HUES64 (cell line): ENCODE measurements around the gene NUCB1.
"Not testable (repeated sequence)": the region's sequence is repeated elsewhere in the genome, so short reads cannot be mapped to it uniquely, and the experiment has no call there.

ENCODE experiments used
- H3K27ac ChIP-seq: 2 replicates; pipeline ENCODE4 v1.7.0; 2013; ENCODE audit warnings: low read depth, low read length, inconsistent platforms
- H3K27me3 ChIP-seq: 2 replicates; pipeline ENCODE4 v1.6.1; 2013; ENCODE audit warnings: mild to moderate bottlenecking, low read length; ENCODE audit not compliant: insufficient read depth
- H3K36me3 ChIP-seq: 2 replicates; pipeline ENCODE4 v1.6.1; 2013; ENCODE audit warnings: mild to moderate bottlenecking, low read length; ENCODE audit not compliant: insufficient read depth
- H3K4me1 ChIP-seq: 2 replicates; pipeline ENCODE4 v1.6.1; 2013; ENCODE audit warnings: mild to moderate bottlenecking, low read length, moderate library complexity; ENCODE audit not compliant: insufficient read depth
- H3K4me3 ChIP-seq: 2 replicates; pipeline ENCODE4 v1.5.1; 2013; ENCODE audit warnings: mild to moderate bottlenecking, low read length, moderate library complexity
- H3K9ac ChIP-seq: 2 replicates; pipeline ENCODE4 v1.6.1; 2013; ENCODE audit warnings: mild to moderate bottlenecking, low read depth, low read length
- H3K9me3 ChIP-seq: 2 replicates; pipeline ENCODE4 v1.6.1; 2013; ENCODE audit warnings: low read depth, low read length; ENCODE audit not compliant: insufficient read depth
- WGBS: fragments of 150-250, 120-280 bp; methylation state at CpG from one replicate; pipeline ENCODE4 v1.1.7; 2013; ENCODE audit warnings: missing lambda C conversion rate; 5-methylcytosine and 5-hydroxymethylcytosine counted together

The NUCB1 gene

GRCh38 chr19:48910803-48911202 lies 10.7 kb downstream of the NUCB1 start:
- Histone ChIP-seq H3K27me3 (no peaks in the 10 kb centered on the region), H3K4me1 (no peaks in the 10 kb centered on the region), H3K9ac (no peak overlapping the region), H3K9me3 (no peaks in the 10 kb centered on the region), H3K27ac (no peak overlapping the region), H3K36me3 (peaks cover 75% of the 10 kb centered on the region), H3K4me3 (no peak overlapping the region)
- WGBS: 94% methylated on average over 2 of the region's 2 CpGs

DNA sequence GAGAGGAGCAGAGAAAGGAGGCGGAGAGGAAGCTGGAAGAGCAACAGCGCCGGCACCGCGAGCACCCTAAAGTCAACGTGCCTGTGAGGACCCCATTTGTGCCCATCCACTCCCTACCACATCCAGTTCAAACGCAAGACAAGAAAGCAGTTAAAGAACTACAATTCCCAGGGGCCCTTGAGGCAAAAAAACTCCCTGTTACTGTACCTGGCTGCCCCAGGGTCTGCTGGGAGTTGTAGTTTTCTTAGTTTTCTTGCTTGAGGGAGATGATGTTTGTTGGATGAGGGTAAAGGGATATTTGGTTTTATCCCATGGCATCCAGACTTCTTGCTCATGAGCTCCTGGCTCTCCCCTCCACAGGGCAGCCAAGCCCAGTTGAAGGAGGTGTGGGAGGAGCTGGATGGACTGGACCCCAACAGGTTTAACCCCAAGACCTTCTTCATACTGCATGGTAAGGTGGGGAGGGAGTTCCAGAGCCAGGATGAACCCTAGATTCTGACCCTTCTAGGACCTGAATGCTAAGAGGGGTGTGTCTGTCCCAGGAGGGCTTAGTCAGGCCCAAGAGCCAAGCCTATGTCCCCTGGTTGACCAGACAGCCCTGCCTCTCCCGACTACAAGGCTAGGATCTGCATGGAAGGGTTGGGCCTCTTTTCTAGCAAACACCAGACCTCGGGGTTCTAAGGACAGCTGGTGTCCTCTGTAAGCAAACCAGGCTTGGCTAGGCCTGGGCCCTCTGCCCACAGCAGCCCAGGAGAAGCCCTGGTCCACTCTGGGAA lies 13.2 kb downstream of the NUCB1 start:
- 95% methylated on average over 9 of the region's 9 CpGs for WGBS
- no peaks in the 10 kb centered on the region for H3K4me1 ChIP-seq
- H3K27ac ChIP-seq: no peak overlapping the region
- no peak overlapping the region for H3K4me3 ChIP-seq
- H3K36me3 ChIP-seq: peaks cover 68% of the 10 kb centered on the region
- H3K27me3 ChIP-seq: no peaks in the 10 kb centered on the region
- H3K9me3 ChIP-seq: no peaks in the 10 kb centered on the region
- no peak overlapping the region for H3K9ac ChIP-seq

DNA sequence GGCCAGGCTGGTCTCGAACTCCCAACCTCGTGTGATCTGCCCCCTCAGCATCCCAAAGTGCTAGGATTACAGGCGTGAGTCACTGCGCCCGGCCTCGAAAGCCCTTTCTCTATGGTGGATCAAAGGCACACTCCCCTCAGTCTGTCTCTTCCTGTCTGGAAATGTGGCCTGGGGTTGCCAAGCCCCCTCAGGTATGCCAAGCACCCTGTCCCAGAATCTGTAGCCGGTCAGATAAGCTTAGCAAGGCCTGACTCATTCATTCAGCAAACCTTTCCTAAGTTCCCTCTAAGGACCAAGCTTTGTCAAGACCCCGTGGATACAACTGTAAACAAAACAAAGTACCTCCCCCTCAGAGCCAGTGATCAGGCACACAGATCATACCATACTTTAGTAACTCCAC lies 14.1 kb downstream of the NUCB1 start:
- no peaks in the 10 kb centered on the region for H3K27me3 ChIP-seq
- no peak overlapping the region for H3K9ac ChIP-seq
- no peaks in the 10 kb centered on the region for H3K4me1 ChIP-seq
- H3K9me3 ChIP-seq: no peaks in the 10 kb centered on the region
- WGBS: 97% methylated on average over 8 of the region's 8 CpGs
- H3K36me3 ChIP-seq: peaks cover 70% of the 10 kb centered on the region
- no peak overlapping the region for H3K27ac ChIP-seq
- H3K4me3 ChIP-seq: no peak overlapping the region

GRCh38 chr19:48915757-48916156 lies 15.6 kb downstream of the NUCB1 start:
- no peaks in the 10 kb centered on the region for H3K27me3 ChIP-seq
- no peak overlapping the region for H3K9ac ChIP-seq
- no peaks in the 10 kb centered on the region for H3K4me1 ChIP-seq
- H3K27ac ChIP-seq: no peak overlapping the region
- no peaks in the 10 kb centered on the region for H3K9me3 ChIP-seq
- H3K36me3 ChIP-seq: peaks cover 67% of the 10 kb centered on the region
- WGBS: 87% methylated on average over 7 of the region's 8 CpGs
- H3K4me3 ChIP-seq: no peak overlapping the region

- Histone ChIP-seq H3K4me1 (no peaks in the 10 kb centered on the region), H3K4me3 (no peak overlapping the region), H3K27me3 (no peaks in the 10 kb centered on the region), H3K27ac (no peak overlapping the region), H3K9ac (no peak overlapping the region), H3K9me3 (no peaks in the 10 kb centered on the region), H3K36me3 (peaks cover 63% of the 10 kb centered on the region)
- 91% methylated on average over 6 of the region's 6 CpGs for WGBS
These were observed 18.0 kb downstream of the NUCB1 start for GRCh38 chr19:48918071-48918470.

GRCh38 chr19:48918801-48919247 lies 18.7 kb downstream of the NUCB1 start:
- no peaks in the 10 kb centered on the region for H3K27me3 ChIP-seq
- no peaks in the 10 kb centered on the region for H3K9me3 ChIP-seq
- peaks cover 59% of the 10 kb centered on the region for H3K36me3 ChIP-seq
- no peak overlapping the region for H3K9ac ChIP-seq
- H3K4me1 ChIP-seq: no peaks in the 10 kb centered on the region
- no peak overlapping the region for H3K27ac ChIP-seq
- no peak overlapping the region for H3K4me3 ChIP-seq
- 85% methylated on average over 18 of the region's 18 CpGs for WGBS

GRCh38 chr19:48919271-48919670 lies 19.2 kb downstream of the NUCB1 start:
- WGBS: 97% methylated on average over 8 of the region's 8 CpGs
- not testable (repeated sequence) for H3K9ac ChIP-seq, H3K27ac ChIP-seq, H3K9me3 ChIP-seq, H3K4me1 ChIP-seq, H3K4me3 ChIP-seq, H3K27me3 ChIP-seq
- H3K36me3 ChIP-seq: peaks cover 56% of the 10 kb centered on the region

GRCh38 chr19:48920949-48921348 lies 20.8 kb downstream of the NUCB1 start:
- H3K4me1 ChIP-seq: no peaks in the 10 kb centered on the region
- H3K4me3 ChIP-seq: no peak overlapping the region
- no peak overlapping the region for H3K9ac ChIP-seq
- 84% methylated on average over 10 of the region's 10 CpGs for WGBS
- no peaks in the 10 kb centered on the region for H3K27me3 ChIP-seq
- H3K27ac ChIP-seq: no peak overlapping the region
- peaks cover 43% of the 10 kb centered on the region for H3K36me3 ChIP-seq
- H3K9me3 ChIP-seq: no peaks in the 10 kb centered on the region

- no peaks in the 10 kb centered on the region for H3K27me3 ChIP-seq
- H3K4me1 ChIP-seq: no peaks in the 10 kb centered on the region
- H3K36me3 ChIP-seq: peaks cover 41% of the 10 kb centered on the region
- H3K4me3 ChIP-seq: no peak overlapping the region
- no peaks in the 10 kb centered on the region for H3K9me3 ChIP-seq
- whole genome bisulfite sequencing: 94% methylated on average over 12 of the region's 12 CpGs
- no peak overlapping the region for H3K9ac ChIP-seq
- H3K27ac ChIP-seq: no peak overlapping the region
These were observed 21.8 kb downstream of the NUCB1 start for GRCh38 chr19:48921721-48922500.

DNA sequence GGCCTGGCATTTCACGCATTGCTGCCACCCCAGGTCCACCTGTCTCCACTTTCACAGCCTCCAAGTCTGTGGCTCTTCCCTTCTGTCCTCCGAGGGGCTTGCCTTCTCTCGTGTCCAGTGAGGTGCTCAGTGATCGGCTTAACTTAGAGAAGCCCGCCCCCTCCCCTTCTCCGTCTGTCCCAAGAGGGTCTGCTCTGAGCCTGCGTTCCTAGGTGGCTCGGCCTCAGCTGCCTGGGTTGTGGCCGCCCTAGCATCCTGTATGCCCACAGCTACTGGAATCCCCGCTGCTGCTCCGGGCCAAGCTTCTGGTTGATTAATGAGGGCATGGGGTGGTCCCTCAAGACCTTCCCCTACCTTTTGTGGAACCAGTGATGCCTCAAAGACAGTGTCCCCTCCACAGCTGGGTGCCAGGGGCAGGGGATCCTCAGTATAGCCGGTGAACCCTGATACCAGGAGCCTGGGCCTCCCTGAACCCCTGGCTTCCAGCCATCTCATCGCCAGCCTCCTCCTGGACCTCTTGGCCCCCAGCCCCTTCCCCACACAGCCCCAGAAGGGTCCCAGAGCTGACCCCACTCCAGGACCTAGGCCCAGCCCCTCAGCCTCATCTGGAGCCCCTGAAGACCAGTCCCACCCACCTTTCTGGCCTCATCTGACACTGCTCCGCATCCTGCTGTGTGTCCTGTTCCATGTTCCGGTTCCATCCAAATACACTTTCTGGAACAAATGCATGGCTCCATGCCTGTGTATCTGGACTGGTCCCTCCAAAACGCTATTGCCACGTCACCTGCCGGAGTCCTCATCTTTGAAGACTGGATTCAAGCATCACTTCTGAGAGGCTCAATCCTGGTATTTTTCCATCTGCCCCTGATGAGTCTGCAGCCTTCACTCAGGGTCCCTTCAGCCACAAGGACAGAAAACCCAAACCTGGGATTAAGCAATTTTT lies 22.7 kb downstream of the NUCB1 start:
- H3K9me3 ChIP-seq: no peaks in the 10 kb centered on the region
- H3K36me3 ChIP-seq: peaks cover 39% of the 10 kb centered on the region
- H3K9ac ChIP-seq: no peak overlapping the region
- no peaks in the 10 kb centered on the region for H3K27me3 ChIP-seq
- no peak overlapping the region for H3K27ac ChIP-seq
- no peaks in the 10 kb centered on the region for H3K4me1 ChIP-seq
- H3K4me3 ChIP-seq: no peak overlapping the region
- WGBS: 94% methylated on average over 18 of the region's 18 CpGs
